PC-9 (cell line): Measurements from ENCODE around the gene CIBAR2.

ENCODE experiments used
- CTCF ChIP-seq: fragments of 200-600 bp; sonication (generic); conservative IDR thresholded peaks from 2 replicates; pipeline ENCODE4 v1.6.1; 2017; ENCODE audit warnings: mixed run types, antibody characterized with exemption, mild to moderate bottlenecking, moderate library complexity
- EZH2 ChIP-seq: fragments of 200-600 bp; sonication (generic); IDR thresholded peaks from 2 replicates; pipeline ENCODE4 v1.8.0; 2017; ENCODE audit warnings: antibody characterized with exemption, low read depth

- TF ChIP-seq CTCF (no peak), EZH2 (no peak)
Observed at GRCh38 chr16:85156440-85156839, 44.2 kb upstream of the CIBAR2 start.
